OCI-LY1 (cell line): Measurements from ENCODE around the gene AKAP8L.
"Not testable (repeated sequence)": the region's sequence is repeated elsewhere in the genome, so short reads cannot be mapped to it uniquely, and the experiment has no call there.

Source experiments
- H2AFZ ChIP-seq: fragments of 200-600 bp; sonication (generic), shearing (Covaris generic); 2 replicates; pipeline ENCODE4 v1.6.0; 2014; ENCODE audit warnings: antibody characterized with exemption, mild to moderate bottlenecking, low read length
- H3F3A ChIP-seq: fragments of 200-600 bp; sonication (generic), shearing (Covaris generic); 2 replicates; pipeline ENCODE4 v1.6.0; 2014; ENCODE audit warnings: mild to moderate bottlenecking, antibody characterized with exemption, low read length, moderate library complexity; ENCODE audit not compliant: insufficient read depth
- H3K27ac ChIP-seq: fragments of 200-600 bp; sonication (generic); 2 replicates; pipeline ENCODE4 v1.5.1; 2014; ENCODE audit warnings: low read length, mixed run types, mild to moderate bottlenecking, low read depth; ENCODE audit not compliant: poor library complexity, severe bottlenecking
- H3K27me3 ChIP-seq: fragments of 200-600 bp; sonication (generic); 2 replicates; pipeline ENCODE4 v1.6.0; 2014; ENCODE audit warnings: antibody characterized with exemption, mild to moderate bottlenecking, low read length, moderate library complexity; ENCODE audit not compliant: insufficient read depth
- H3K36me3 ChIP-seq: fragments of 200-600 bp; sonication (generic); 2 replicates; pipeline ENCODE4 v1.6.1; 2014; ENCODE audit warnings: mild to moderate bottlenecking, antibody characterized with exemption, low read length, moderate library complexity, mixed read lengths; ENCODE audit not compliant: insufficient read depth
- H3K4me1 ChIP-seq: fragments of 200-600 bp; sonication (generic); 2 replicates; pipeline ENCODE4 v1.5.1; 2014; ENCODE audit warnings: mild to moderate bottlenecking, low read length, moderate library complexity; ENCODE audit not compliant: insufficient read depth, severe bottlenecking
- H3K4me2 ChIP-seq: fragments of 200-600 bp; sonication (generic), shearing (Covaris generic); 2 replicates; pipeline ENCODE4 v1.6.1; 2014; ENCODE audit warnings: low read length
- H3K4me3 ChIP-seq: fragments of 200-600 bp; sonication (generic); 2 replicates; pipeline ENCODE4 v1.5.1; 2014; ENCODE audit warnings: low read length, low read depth, mild to moderate bottlenecking, mixed read lengths; ENCODE audit not compliant: poor library complexity, severe bottlenecking
- H3K79me2 ChIP-seq: fragments of 200-600 bp; shearing (Covaris generic); 2 replicates; pipeline ENCODE4 v1.6.1; 2016; ENCODE audit warnings: mixed run types, low read length, mixed read lengths; ENCODE audit not compliant: insufficient read depth
- H3K9ac ChIP-seq: fragments of 200-600 bp; sonication (generic), shearing (Covaris generic); 2 replicates; pipeline ENCODE4 v1.6.1; 2014; ENCODE audit warnings: mild to moderate bottlenecking, low read length, mixed read lengths
- H3K9me2 ChIP-seq: fragments of 200-600 bp; sonication (generic), shearing (Covaris generic); 2 replicates; pipeline ENCODE4 v1.6.1; 2014; ENCODE audit warnings: low read depth, mild to moderate bottlenecking, low read length, mixed read lengths
- H3K9me3 ChIP-seq: fragments of 200-600 bp; shearing (Covaris generic); 2 replicates; pipeline ENCODE4 v1.6.1; 2014; ENCODE audit warnings: low read length, mixed read lengths
- H4K20me1 ChIP-seq: fragments of 200-600 bp; sonication (generic), shearing (Covaris generic); 2 replicates; pipeline ENCODE4 v1.6.0; 2016; ENCODE audit warnings: mild to moderate bottlenecking, low read length; ENCODE audit not compliant: insufficient read depth
- CTCF ChIP-seq: fragments of 200-600 bp; sonication (generic), shearing (Covaris generic); IDR thresholded peaks from 2 replicates; pipeline ENCODE4 v1.5.1; 2017; ENCODE audit warnings: mild to moderate bottlenecking, antibody characterized with exemption, low read length, moderate library complexity, mixed read lengths
- EZH2 ChIP-seq: fragments of 200-600 bp; sonication (generic), shearing (Covaris generic); IDR thresholded peaks from 2 replicates; pipeline ENCODE4 v1.8.0; 2017; ENCODE audit warnings: borderline replicate concordance, mixed run types, mild to moderate bottlenecking, antibody characterized with exemption, low read length, moderate library complexity, mixed read lengths

Gene AKAP8L

GRCh38 chr19:15365264-15365663 is 53.5 kb downstream of the AKAP8L start:
- no peaks in the 10 kb centered on the region for H3K9me2 ChIP-seq
- no peaks in the 10 kb centered on the region for H3K9me3 ChIP-seq
- no peak overlapping the region for H2AFZ ChIP-seq
- no peaks in the 10 kb centered on the region for H3K79me2 ChIP-seq
- TF ChIP-seq EZH2: no peak
- no peak for TF ChIP-seq CTCF
- peaks cover 74% of the 10 kb centered on the region for H3K36me3 ChIP-seq
- H4K20me1 ChIP-seq: no peaks in the 10 kb centered on the region
- H3K4me2 ChIP-seq: no peak overlapping the region
- H3K27ac ChIP-seq: no peak overlapping the region
- H3K27me3 ChIP-seq: no peaks in the 10 kb centered on the region
- no peaks in the 10 kb centered on the region for H3F3A ChIP-seq
- H3K4me3 ChIP-seq: no peak overlapping the region
- no peak overlapping the region for H3K9ac ChIP-seq
- H3K4me1 ChIP-seq: no peaks in the 10 kb centered on the region

- not testable (repeated sequence) for H3K27me3 ChIP-seq, H3K4me3 ChIP-seq, H3F3A ChIP-seq, H4K20me1 ChIP-seq, H3K4me1 ChIP-seq, H3K79me2 ChIP-seq, H3K9ac ChIP-seq, H3K9me2 ChIP-seq, H3K4me2 ChIP-seq, H3K27ac ChIP-seq, H2AFZ ChIP-seq, H3K9me3 ChIP-seq
- H3K36me3 ChIP-seq: peaks cover 73% of the 10 kb centered on the region
Measured at GRCh38 chr19:15363791-15364190, 55.0 kb downstream of the AKAP8L start.

GRCh38 chr19:15363048-15363447 is 55.7 kb downstream of the AKAP8L start:
- H3K4me2 ChIP-seq, H3K4me1 ChIP-seq, H3K79me2 ChIP-seq, H3F3A ChIP-seq, H3K27me3 ChIP-seq, H3K9me3 ChIP-seq, H2AFZ ChIP-seq, H3K4me3 ChIP-seq, H4K20me1 ChIP-seq, H3K27ac ChIP-seq, H3K9me2 ChIP-seq, H3K9ac ChIP-seq: not testable (repeated sequence)
- peaks cover 73% of the 10 kb centered on the region for H3K36me3 ChIP-seq

- H3F3A ChIP-seq, H3K4me1 ChIP-seq: not testable (repeated sequence)
- peaks cover 71% of the 10 kb centered on the region for H3K36me3 ChIP-seq
Measured at GRCh38 chr19:15360015-15360414, 58.8 kb downstream of the AKAP8L start.

GRCh38 chr19:15358918-15359317 is 59.9 kb downstream of the AKAP8L start:
- no peaks in the 10 kb centered on the region for H3F3A ChIP-seq
- H3K4me1 ChIP-seq: no peaks in the 10 kb centered on the region
- no peak for TF ChIP-seq CTCF
- H3K79me2 ChIP-seq: no peaks in the 10 kb centered on the region
- H3K36me3 ChIP-seq: peaks cover 75% of the 10 kb centered on the region
- no peaks in the 10 kb centered on the region for H4K20me1 ChIP-seq
- H3K9ac ChIP-seq: no peak overlapping the region
- H3K9me2 ChIP-seq: no peaks in the 10 kb centered on the region
- H3K27me3 ChIP-seq: no peaks in the 10 kb centered on the region
- H3K27ac ChIP-seq: no peak overlapping the region
- H3K9me3 ChIP-seq: no peaks in the 10 kb centered on the region
- no peak overlapping the region for H2AFZ ChIP-seq
- no peak overlapping the region for H3K4me2 ChIP-seq
- H3K4me3 ChIP-seq: no peak overlapping the region

More at GRCh38 chr19:15360015-15360414, 58.8 kb downstream of the AKAP8L start:
- not testable (repeated sequence) for H3K79me2 ChIP-seq, H3K9ac ChIP-seq, H3K27me3 ChIP-seq, H3K4me3 ChIP-seq, H3K4me2 ChIP-seq, H3K9me3 ChIP-seq, H3K27ac ChIP-seq, H4K20me1 ChIP-seq, H3K9me2 ChIP-seq, H2AFZ ChIP-seq
